PC-9 (cell line): ENCODE results near the gene THSD8.

Source experiments
- EZH2 ChIP-seq: fragments of 200-600 bp; sonication (generic); IDR thresholded peaks from 2 replicates; pipeline ENCODE4 v1.8.0; 2017; ENCODE audit warnings: antibody characterized with exemption, low read depth
- TF ChIP-seq, protein P1 (sequence below): fragments of 200-600 bp; sonication (generic); conservative IDR thresholded peaks from 2 replicates; pipeline ENCODE4 v1.6.1; 2017; ENCODE audit warnings: mixed run types, antibody characterized with exemption, mild to moderate bottlenecking, moderate library complexity

DNA sequence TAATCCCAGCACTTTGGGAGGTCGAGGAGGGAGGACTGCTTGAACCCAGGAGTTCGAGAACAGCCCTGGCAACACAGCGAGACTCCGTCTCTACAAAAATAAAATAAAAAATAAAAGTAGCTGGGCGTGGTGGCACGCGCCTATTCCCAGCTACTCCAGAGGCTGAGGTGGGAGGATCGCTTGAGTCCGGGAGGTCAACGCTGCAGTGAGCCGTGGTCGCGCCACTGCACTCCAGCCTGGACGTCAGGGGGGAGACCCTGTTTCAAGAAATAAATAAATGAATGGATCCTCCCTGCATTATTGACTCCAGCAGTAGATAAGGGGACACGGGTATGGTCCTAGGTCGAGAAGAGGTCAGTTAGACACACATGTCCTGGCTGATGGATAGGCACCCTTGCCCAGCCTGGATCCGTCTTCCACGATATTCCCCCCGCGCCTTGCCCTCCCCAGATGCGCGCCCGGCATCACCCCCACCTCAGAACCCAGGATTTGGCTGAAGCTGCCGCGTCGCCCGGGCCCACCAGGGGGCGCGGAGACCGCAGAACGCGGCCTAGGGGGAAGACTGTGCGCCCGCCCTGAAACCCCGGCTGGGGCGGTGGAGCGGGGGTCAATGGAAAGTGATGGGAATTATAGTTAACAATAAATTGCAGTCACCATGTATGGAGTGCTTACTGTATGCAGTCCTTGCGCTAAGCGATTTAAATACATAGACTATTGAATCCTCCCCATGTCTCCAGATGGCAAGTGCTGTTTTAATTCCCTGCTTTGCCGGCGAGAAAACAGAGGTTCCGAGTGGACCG lies 24.5 kb upstream of the THSD8 start:
- TF ChIP-seq, protein P1, sequence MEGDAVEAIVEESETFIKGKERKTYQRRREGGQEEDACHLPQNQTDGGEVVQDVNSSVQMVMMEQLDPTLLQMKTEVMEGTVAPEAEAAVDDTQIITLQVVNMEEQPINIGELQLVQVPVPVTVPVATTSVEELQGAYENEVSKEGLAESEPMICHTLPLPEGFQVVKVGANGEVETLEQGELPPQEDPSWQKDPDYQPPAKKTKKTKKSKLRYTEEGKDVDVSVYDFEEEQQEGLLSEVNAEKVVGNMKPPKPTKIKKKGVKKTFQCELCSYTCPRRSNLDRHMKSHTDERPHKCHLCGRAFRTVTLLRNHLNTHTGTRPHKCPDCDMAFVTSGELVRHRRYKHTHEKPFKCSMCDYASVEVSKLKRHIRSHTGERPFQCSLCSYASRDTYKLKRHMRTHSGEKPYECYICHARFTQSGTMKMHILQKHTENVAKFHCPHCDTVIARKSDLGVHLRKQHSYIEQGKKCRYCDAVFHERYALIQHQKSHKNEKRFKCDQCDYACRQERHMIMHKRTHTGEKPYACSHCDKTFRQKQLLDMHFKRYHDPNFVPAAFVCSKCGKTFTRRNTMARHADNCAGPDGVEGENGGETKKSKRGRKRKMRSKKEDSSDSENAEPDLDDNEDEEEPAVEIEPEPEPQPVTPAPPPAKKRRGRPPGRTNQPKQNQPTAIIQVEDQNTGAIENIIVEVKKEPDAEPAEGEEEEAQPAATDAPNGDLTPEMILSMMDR = peak; percentile 99
- no peak for TF ChIP-seq EZH2
